NCI-H128 (cell line): Measurements from ENCODE around the gene VWDE.
"Not testable (repeated sequence)": the region's sequence is repeated elsewhere in the genome, so short reads cannot be mapped to it uniquely, and the experiment has no call there.

Experiments
- DNase-seq: peaks from one replicate; lab custom pipeline; 2025; ENCODE audit not compliant: unreplicated experiment; lab: John Stamatoyannopoulos, UW

Gene VWDE

DNA sequence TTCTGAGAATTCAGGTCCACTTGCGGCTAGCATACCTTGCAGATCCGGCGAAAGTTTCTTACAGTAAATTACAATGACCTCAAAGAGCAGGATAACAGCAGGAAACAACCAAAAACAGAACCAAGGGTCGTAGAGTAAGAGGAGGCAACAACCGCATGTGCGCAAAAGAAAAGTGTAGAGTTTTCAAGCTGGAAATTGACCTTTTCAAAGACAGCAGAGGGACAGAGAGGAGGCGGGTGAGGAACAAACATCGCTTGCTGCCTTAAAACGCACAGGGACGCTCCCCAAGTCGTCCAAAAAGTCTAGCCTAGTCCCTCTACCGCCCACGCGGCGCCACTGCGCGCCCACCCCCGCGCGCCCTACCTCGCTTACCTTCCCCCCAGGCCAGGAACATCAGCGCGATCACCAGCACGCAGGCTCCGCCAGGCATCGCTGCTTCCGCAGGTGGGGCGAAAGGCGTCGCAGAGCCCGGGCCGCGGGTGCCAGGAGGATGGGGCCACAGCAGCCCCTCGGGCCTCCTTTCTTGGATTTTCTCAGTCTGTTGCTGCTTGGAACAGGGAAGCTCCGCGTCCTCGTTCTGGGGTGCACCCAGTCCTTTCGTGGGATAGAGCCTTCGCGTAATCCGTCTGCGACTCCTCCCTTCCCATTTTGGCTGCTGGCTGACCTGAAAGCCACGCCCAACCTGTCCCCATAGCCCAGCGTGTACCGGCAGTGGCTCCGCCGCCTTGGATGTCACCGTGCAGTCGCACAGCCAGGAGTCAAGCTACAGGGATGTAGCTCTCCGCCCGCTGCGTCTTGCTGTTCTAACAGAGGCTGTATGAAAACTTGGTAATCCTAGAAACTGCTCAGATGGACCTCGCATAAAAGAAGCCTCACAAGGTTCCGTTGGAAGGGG lies at the start of gene VWDE:
VWDE (minus strand) TSS at position 579 of the 895 bp plus-strand sequence; CDS start at position 430, 149 bp downstream.
- DNase-seq, result peak; percentile 48

DNA sequence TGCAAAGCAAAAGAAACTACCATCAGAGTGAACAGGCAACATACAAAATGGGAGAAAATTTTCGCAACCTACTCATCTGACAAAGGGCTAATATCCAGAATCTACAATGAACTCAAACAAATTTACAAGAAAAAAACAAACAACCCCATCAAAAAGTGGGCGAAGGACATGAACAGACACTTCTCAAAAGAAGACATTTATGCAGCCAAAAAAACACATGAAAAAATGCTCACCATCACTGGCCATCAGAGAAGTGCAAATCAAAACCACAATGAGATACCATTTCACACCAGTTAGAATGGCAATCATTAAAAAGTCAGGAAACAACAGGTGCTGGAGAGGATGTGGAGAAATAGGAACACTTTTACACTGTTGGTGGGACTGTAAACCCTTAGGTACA lies 49.5 kb upstream of the VWDE start:
- DNase-seq, result not testable (repeated sequence)

GRCh38 chr7:12450615-12451014 lies 47.0 kb upstream of the VWDE start:
- no peak for DNase-seq

DNA sequence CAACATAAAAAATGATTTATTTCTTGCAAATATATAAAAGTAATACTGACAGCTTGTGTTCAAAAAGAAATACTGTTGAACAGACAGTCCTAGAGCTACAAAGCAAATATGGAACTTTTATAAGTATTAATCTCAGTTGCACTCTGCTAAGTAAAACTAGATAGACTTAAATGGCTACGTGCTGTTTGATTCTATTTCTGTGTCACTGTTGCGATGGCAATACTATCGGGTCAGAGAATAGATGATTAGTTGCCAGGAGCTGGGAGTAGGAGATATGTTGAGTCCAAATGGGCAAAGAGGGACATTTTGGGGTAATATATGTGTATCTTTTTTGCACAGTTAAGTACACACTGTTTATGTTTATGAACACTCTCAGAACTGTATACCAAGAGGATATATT lies 41.1 kb upstream of the VWDE start:
- no peak for DNase-seq

DNA sequence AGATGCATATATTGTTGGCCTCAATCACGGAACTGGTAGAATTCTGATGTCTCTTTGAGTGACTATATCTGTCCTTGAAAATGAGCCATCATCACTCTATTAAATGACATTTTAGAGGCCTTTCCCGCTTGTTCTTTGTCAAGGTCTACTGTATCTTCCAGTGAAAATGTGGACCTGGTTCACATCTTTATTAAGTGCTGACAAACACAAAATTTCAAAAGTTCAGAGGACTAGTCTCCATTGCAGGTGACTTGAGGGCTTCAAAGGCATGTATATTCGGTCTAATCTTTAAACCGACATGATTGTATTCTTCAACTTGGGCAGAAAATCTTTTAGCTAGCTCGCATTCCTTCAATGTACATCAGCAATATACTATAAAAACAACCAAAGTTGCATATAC lies 36.6 kb upstream of the VWDE start:
- no peak for DNase-seq

DNA sequence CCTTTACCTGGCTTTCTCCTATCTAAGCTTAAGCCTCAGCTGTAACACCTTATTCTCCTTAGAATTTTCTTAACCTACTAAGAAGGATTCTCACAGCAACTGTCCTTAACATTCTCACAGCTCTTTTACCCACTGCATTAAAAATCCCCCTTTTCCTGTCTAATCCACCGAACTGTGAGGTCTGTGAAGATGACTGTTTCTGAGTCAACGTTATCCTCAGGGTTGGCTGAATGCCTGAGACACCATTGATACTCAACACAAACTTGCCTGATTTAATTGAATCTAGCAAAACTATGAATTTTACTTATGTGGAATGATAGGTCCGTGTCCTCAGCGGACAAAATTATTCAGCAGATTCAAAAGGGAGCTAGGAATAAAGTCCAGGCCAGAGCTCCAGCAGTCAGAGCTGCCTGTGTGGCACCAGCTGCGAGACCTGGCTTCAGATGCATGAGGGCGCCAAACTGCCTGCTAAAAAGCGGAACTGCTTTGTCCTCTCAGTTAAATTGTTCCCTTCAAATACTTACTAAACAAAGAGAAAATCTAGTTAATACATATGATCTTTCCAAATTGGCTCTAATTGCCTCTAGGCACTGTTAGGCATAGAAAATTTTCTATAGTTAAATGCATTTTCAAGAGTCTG lies 33.4 kb upstream of the VWDE start:
- peak; percentile 21 for DNase-seq

DNA sequence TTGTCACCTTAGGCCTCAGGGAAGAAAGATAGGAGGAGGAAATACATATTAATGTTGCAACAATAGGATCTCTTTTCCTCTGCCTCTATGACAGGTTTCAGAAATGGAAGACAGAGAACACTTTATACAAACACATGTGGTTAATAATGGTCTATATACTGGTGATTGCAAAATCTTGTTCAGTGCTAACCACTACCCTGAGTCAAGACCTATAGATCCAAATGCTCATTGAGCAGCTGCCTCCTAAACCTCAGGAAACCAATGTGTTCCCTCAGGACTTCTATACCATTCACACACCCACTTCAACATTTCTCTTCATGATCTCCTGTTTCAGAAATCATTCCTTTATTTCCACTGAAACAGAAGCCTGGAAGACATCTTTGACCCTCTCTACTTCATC lies 32.5 kb upstream of the VWDE start:
- no peak for DNase-seq

GRCh38 chr7:12434012-12434642 lies 30.5 kb upstream of the VWDE start:
- DNase-seq, result no peak

DNA sequence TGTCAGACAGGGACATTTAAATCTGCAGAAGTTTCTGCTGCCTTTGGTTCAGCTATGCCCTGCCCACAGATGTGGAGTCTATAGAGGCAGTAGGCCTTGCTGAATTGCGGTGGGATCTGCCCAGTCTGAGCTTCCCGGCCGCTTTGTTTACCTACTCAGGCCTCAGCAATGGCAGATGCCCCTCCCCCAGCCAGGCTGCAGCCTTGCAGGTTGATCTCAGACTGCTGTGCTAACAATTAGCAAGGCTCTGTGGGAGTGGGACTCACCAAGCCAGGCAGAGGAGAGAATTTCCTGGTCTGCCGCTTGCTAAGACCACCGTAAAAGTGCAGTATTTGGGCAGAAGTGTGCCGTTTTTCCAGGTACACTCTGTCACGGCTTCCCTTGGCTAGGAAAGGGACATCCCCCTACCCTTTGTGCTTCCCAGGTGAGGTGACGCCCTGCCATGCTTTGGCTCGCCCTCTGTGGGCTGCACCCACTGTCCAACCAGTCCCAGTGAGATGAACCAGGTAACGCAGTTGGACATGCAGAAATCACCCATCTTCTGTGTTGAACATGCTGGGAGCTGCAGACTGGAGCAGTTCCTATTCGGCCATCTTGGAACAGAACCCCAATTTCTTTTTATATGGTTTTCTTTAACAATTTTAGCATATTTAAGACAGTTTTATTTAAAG lies 28.4 kb upstream of the VWDE start:
- no peak for DNase-seq

DNA sequence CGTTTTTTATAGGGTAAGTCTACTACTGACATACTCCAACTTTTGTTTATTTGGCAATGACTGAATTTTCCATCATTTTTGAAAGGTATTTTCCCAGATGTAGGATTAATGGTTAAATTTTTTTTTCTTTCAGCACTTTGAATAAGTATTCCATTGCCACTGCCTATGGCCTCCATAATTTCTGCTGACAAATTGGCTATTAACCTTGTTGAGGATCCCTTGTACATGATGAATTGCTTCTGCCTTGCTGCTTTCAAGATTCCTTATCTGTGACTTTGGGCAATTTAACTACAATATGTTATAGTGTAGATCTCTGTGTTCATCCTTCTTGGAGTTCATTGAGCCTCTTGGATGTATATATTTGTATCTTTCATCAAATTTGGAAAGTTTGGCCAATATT lies 21.6 kb upstream of the VWDE start:
- no peak for DNase-seq

DNA sequence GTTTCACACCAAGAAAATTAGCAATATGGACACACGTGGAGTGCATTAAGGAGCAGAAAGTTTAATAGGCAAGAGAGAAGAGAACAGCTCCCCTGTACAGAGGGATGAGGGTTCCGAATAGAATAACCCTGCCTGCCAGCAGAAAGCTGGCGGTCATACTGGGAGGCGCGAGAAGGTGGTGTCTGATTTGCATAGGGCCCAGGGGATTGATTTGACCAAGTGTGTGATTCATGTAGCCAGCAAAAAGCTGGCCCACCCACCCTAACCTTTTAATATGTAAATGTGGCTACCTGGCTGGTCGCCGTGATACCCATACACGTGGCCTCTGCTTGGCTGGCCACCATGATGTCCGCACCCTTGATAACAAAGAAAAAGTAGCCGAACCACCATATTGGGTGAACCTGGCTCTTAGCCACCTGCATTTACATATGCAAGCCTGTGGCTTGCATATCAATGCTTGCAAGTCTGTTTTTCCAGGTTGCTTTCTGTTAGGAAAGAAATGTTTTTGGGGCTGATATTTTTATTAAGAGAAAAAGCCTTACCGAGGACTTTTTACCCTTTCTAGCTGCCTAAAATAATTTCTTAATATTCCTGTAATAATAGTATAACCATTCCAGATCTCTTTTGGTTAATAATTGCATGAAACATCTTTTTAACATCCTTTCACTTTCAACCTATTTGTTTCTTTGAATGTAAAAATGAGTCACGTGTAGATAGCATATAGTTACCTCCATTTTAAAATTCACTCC lies 20.5 kb upstream of the VWDE start:
- DNase-seq, result no peak

GRCh38 chr7:12423355-12423996 lies 19.8 kb upstream of the VWDE start:
- DNase-seq, result no peak

GRCh38 chr7:12422554-12423320 lies 19.1 kb upstream of the VWDE start:
- no peak for DNase-seq

- no peak for DNase-seq
Observed at GRCh38 chr7:12418452-12418851, 14.8 kb upstream of the VWDE start.

GRCh38 chr7:12415072-12415471 lies 11.4 kb upstream of the VWDE start:
- DNase-seq, result no peak

DNA sequence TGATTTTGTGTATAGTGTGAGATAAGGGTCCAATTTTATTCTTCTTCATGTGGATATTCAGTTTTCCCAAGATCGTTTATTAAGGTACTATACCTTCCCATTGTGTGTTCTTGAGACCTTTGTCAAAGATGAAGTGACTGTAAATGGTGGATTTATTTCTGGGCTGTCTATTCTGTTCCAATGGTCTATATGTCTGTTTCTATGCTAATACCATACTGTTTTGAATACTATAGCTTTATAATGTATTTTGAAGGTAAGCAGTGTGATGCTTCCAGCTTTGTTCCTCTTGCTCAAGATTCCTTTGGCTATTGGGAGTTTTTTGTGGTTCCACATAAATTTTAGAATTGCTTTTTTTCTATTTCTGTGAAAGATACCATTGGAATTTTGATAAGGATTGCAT lies 8.7 kb upstream of the VWDE start:
- DNase-seq, result no peak

DNA sequence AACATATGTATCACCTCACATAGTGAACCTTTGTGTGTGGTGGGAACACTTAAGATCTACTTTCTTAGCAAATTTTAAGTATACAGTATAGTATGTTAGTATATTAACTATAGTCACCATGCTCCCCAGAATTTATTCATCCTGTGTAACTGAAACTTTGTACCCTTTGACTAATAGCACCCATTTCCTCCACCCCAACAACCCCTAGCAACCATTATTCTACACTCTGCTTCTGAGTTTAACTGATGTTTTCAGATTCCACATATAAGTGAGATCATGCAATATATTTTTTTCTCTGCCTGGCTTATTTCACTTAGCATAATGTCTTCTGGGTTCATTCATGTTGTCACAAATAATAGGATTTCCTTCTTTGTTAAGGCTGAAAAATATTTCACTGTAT lies 6.9 kb upstream of the VWDE start:
- no peak for DNase-seq

DNA sequence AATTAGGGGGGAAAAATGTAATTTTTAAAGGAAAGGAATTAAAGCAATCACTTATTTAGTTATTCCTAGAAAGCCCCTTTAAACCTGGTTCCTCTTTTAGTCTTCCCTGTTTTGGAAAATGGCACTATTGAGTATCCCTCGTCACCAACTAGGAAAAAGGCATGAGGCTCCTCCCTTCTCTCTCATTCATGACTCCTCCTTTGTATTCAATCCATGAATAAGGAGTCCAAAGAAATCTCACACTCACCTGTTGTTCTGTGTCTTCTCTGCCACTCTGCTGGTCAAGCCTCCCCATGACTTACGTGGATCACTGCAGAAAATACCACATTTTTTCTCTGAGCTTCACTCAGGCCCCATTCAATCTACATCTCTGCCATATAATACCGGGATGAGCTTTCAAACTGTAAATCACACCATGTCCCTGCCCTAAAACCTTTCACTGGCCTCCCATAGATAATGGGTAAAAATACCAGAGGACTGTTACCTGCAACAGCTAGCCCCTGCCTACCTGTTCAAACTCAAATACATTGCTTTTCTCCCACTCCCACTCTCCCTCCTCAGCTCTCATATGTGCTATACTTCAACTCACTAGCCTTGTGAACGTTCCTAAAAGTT lies 5.5 kb upstream of the VWDE start:
- no peak for DNase-seq

DNA sequence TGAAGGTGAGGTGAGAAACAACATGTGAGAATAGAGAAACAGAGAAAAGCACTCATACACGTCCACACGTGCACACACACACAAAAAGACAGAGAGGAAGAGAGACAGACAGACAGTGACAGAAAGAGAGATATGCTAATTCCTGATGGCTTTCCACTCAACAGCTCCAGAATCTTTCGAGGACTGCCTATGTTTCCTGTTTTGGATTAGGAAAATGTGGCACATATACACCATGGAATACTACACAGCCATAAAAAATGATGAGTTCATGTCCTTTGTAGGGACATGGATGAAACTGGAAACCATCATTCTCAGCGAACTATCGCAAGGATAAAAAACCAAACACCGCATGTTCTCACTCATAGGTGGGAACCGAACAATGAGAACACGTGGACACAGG lies 4.0 kb upstream of the VWDE start:
- not testable (repeated sequence) for DNase-seq
